ENCODE data around the gene AK4.

DNA sequence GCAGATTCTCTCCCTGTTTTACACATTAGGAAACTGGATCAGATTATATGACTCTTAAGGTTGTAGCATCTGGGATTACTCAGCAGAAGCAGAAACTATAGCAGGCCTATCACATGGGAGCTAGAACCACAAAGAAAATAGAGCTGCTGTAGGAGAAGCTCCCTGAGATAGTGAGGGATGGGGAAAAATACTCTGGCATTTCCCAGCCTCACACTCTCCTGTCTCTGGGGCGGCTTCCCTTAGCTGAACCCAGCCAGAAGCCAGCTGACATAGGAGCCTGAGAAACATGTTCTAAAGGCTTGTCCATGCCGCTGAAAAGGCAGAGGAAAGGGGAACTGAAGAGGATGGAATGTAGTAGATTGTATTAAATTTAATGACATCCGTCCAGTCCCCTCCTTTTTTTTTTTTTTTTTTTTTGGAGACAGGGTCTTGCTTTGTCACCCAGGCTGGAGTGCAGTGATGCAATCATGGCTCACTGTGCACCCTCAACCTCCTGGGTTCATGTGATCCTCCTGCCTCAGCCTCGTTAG lies 84.5 kb downstream of the AK4 start:
- TF ChIP-seq, protein P1, sequence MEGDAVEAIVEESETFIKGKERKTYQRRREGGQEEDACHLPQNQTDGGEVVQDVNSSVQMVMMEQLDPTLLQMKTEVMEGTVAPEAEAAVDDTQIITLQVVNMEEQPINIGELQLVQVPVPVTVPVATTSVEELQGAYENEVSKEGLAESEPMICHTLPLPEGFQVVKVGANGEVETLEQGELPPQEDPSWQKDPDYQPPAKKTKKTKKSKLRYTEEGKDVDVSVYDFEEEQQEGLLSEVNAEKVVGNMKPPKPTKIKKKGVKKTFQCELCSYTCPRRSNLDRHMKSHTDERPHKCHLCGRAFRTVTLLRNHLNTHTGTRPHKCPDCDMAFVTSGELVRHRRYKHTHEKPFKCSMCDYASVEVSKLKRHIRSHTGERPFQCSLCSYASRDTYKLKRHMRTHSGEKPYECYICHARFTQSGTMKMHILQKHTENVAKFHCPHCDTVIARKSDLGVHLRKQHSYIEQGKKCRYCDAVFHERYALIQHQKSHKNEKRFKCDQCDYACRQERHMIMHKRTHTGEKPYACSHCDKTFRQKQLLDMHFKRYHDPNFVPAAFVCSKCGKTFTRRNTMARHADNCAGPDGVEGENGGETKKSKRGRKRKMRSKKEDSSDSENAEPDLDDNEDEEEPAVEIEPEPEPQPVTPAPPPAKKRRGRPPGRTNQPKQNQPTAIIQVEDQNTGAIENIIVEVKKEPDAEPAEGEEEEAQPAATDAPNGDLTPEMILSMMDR (IDR thresholded peaks at IDR 0.05) = no peak
- TF ChIP-seq, protein P2, sequence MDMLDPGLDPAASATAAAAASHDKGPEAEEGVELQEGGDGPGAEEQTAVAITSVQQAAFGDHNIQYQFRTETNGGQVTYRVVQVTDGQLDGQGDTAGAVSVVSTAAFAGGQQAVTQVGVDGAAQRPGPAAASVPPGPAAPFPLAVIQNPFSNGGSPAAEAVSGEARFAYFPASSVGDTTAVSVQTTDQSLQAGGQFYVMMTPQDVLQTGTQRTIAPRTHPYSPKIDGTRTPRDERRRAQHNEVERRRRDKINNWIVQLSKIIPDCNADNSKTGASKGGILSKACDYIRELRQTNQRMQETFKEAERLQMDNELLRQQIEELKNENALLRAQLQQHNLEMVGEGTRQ (CRISPR knock-in tag; IDR thresholded peaks at IDR 0.05) = no peak
- no peak for TF ChIP-seq CREM (CRISPR knock-in tag; IDR thresholded peaks at IDR 0.05)
- TF ChIP-seq JUN (CRISPR knock-in tag; IDR thresholded peaks at IDR 0.05) = no peak
- TF ChIP-seq NFYB (CRISPR knock-in tag; conservative IDR thresholded peaks at IDR 0.05; ENCODE audit: low read depth) = no peak
- TF ChIP-seq, protein P3, sequence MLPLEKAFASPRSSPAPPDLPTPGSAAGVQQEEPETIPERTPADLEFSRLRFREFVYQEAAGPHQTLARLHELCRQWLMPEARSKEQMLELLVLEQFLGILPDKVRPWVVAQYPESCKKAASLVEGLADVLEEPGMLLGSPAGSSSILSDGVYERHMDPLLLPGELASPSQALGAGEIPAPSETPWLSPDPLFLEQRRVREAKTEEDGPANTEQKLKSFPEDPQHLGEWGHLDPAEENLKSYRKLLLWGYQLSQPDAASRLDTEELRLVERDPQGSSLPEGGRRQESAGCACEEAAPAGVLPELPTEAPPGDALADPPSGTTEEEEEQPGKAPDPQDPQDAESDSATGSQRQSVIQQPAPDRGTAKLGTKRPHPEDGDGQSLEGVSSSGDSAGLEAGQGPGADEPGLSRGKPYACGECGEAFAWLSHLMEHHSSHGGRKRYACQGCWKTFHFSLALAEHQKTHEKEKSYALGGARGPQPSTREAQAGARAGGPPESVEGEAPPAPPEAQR (CRISPR knock-in tag; IDR thresholded peaks at IDR 0.05) = no peak
- TF ChIP-seq, protein P4, sequence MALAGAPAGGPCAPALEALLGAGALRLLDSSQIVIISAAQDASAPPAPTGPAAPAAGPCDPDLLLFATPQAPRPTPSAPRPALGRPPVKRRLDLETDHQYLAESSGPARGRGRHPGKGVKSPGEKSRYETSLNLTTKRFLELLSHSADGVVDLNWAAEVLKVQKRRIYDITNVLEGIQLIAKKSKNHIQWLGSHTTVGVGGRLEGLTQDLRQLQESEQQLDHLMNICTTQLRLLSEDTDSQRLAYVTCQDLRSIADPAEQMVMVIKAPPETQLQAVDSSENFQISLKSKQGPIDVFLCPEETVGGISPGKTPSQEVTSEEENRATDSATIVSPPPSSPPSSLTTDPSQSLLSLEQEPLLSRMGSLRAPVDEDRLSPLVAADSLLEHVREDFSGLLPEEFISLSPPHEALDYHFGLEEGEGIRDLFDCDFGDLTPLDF (CRISPR knock-in tag; IDR thresholded peaks at IDR 0.05) = no peak
